Astrocyte of the cerebellum (primary cell): ENCODE measurements around the gene RANBP10.

ENCODE experiments used
- DNase-seq: peaks from one replicate; pipeline ENCODE4 v3.0.0-alpha.2; 2011; ENCODE audit warnings: low read depth
- H3K4me3 ChIP-seq: 2 replicates; pipeline ENCODE4 v1.5.1; 2011; ENCODE audit warnings: mild to moderate bottlenecking, low read depth, low read length, moderate library complexity
- CTCF ChIP-seq: IDR thresholded peaks from 2 replicates; pipeline ENCODE4 v1.5.1; 2012; ENCODE audit warnings: low read length, low read depth, moderate library complexity, mild to moderate bottlenecking; ENCODE audit errors: missing control alignments
- in situ Hi-C: cut with HindIII; loops from 2 replicates; pipeline ENCODE4 v1.10.0; 2017; ENCODE audit warnings: low sequenced_read_pairs

The RANBP10 gene

GRCh38 chr16:67825906-67826305, 19.5 kb upstream of the RANBP10 start:
- in situ Hi-C loops, result no loop called here
- TF ChIP-seq CTCF, result no peak
- DNase-seq, result no peak
- H3K4me3 ChIP-seq, result no peak overlapping the region

- DNase-seq, result no peak
- in situ Hi-C loops, result no loop called here
- TF ChIP-seq CTCF, result no peak
- no peak overlapping the region for H3K4me3 ChIP-seq
These were observed 18.8 kb upstream of the RANBP10 start for GRCh38 chr16:67825119-67825518.

GRCh38 chr16:67822511-67822910, 16.2 kb upstream of the RANBP10 start:
- H3K4me3 ChIP-seq, result no peak overlapping the region
- in situ Hi-C loops, result loop anchor here (5.0 kb wide), 3 partner anchors 40 to 105 kb away; partner anchors contain the start of gene GFOD2
- TF ChIP-seq CTCF, result no peak
- DNase-seq, result no peak

- no peak overlapping the region for H3K4me3 ChIP-seq
- DNase-seq, result no peak
- TF ChIP-seq CTCF, result no peak
- in situ Hi-C loops, result loop anchor here (5.0 kb wide), 3 partner anchors 42 to 103 kb away; partner anchors contain the start of gene GFOD2
These were observed 14.4 kb upstream of the RANBP10 start for GRCh38 chr16:67820608-67821259.

- in situ Hi-C loops, result no loop called here
- no peak for TF ChIP-seq CTCF
- DNase-seq, result no peak
- no peak overlapping the region for H3K4me3 ChIP-seq
These were observed 8.2 kb upstream of the RANBP10 start for GRCh38 chr16:67814567-67814966.

- in situ Hi-C loops, result no loop called here
- no peak for TF ChIP-seq CTCF
- H3K4me3 ChIP-seq, result no peak overlapping the region
- no peak for DNase-seq
These were observed 5.5 kb upstream of the RANBP10 start for GRCh38 chr16:67811899-67812298.

- DNase-seq, result no peak
- peak overlapping the region; percentile 97 for H3K4me3 ChIP-seq
- in situ Hi-C loops, result no loop called here
- TF ChIP-seq CTCF, result peak; percentile 18
These were observed 855 bp upstream of the RANBP10 start for GRCh38 chr16:67807148-67807682.
